HepG2 (cell line): ENCODE measurements around the gene HNRNPUL2. TPM values are rescaled to one million over a fixed set of nuclear protein-coding genes. Genes with fewer than 3 reads are reported as not detected.

Experiments used
- CAMTA2 ChIP-seq: sonication (generic); formaldehyde crosslinking; IDR thresholded peaks from 2 replicates; pipeline ENCODE4 v1.4.0; 2020; ENCODE audit warnings: mild to moderate bottlenecking, missing genetic modification reagents, borderline replicate concordance
- FOXM1 ChIP-seq: sonication (generic); formaldehyde crosslinking; IDR thresholded peaks from 2 replicates; pipeline ENCODE4 v1.5.0; 2020; ENCODE audit warnings: missing genetic modification reagents
- PITX1 ChIP-seq: sonication (generic); formaldehyde crosslinking; IDR thresholded peaks from 2 replicates; pipeline ENCODE4 v1.5.1; 2020; ENCODE audit warnings: mild to moderate bottlenecking, missing genetic modification reagents
- RFX5 ChIP-seq: IDR thresholded peaks from 2 replicates; pipeline ENCODE4 v1.6.1; 2011; ENCODE audit warnings: low read depth, low read length, improper control_type of control experiment
- RXRA ChIP-seq: sonication (generic); formaldehyde crosslinking; IDR thresholded peaks from 2 replicates; pipeline ENCODE4 v1.5.1; 2020; ENCODE audit warnings: missing genetic modification reagents
- SNAPC4 ChIP-seq: sonication (generic); formaldehyde crosslinking; IDR thresholded peaks from 2 replicates; pipeline ENCODE4 v1.4.0; 2020; ENCODE audit warnings: mild to moderate bottlenecking, missing genetic modification reagents
- SOX6 ChIP-seq, 2 experiments: fragments of 450-650 bp in 1 of 2; sonication (generic) in 1 of 2; formaldehyde crosslinking in 1 of 2; IDR thresholded peaks; 2 replicates each; pipeline versions ENCODE4 v1.4.0 to v1.6.1; 2017 to 2020; ENCODE audit warnings: antibody characterized with exemption in 1 of 2, mild to moderate bottlenecking in 1 of 2, missing genetic modification reagents in 1 of 2
- ZNF160 ChIP-seq: sonication (generic); formaldehyde crosslinking; IDR thresholded peaks from 2 replicates; pipeline ENCODE4 v1.8.0; 2022; ENCODE audit warnings: mild to moderate bottlenecking, inconsistent platforms, missing genetic modification reagents
- ZNF639 ChIP-seq: conservative IDR thresholded peaks from 2 replicates; pipeline ENCODE4 v1.6.1; 2018; ENCODE audit warnings: missing genetic modification reagents
- ZNF879 ChIP-seq: sonication (generic); formaldehyde crosslinking; IDR thresholded peaks from 2 replicates; pipeline ENCODE4 v1.8.1; 2023; ENCODE audit warnings: missing genetic modification reagents
- polyA plus RNA-seq, 8 experiments: library from polyadenylated mRNA; depleted of rRNA in 3 of 8; stranded (reverse) in 7 of 8; unstranded in 1 of 8; fragments of >200 nt; fragmentation: Illumina TruSeq in 4 of 8; extraction: Trizol in 4 of 8; gene quantifications; 2 replicates each; pipeline versions ENCODE4 v1.2.1 to v1.2.3, GENCODE V29; 2011 to 2016; ENCODE audit warnings: low read depth in 4 of 8, missing spikeins in 1 of 8, mixed read lengths in 1 of 8; ENCODE audit not compliant: insufficient read depth in 1 of 8
- total RNA-seq, 5 experiments: library from RNA; depleted of rRNA; stranded (reverse); fragments of >200 nt; fragmentation: Illumina TruSeq; extraction: Trizol; gene quantifications; 2 replicates each; pipeline ENCODE4 v1.2.3, GENCODE V29; 2016; ENCODE audit warnings: low read depth in 1 of 5
- TF ChIP-seq, protein P1 (sequence below): sonication (generic); formaldehyde crosslinking; IDR thresholded peaks from 2 replicates; pipeline ENCODE4 v1.5.0; 2020; ENCODE audit warnings: mild to moderate bottlenecking, missing genetic modification reagents

HNRNPUL2 gene
- total and polyA plus RNA-seq, 2 of the 13 experiments (the other 11 are each of a cell fraction or from before 2014, with no cell fraction given), result 8.4 to 9.6 TPM

GRCh38 chr11:62715150-62716130 is 11.8 kb downstream of the HNRNPUL2 start (continued):
- TF ChIP-seq SNAPC4 (CRISPR knock-in tag) (no peak), PITX1 (CRISPR knock-in tag) (no peak), SOX6 (IDR thresholded peaks at IDR 0.05) (no peak), SOX6 (CRISPR knock-in tag; IDR thresholded peaks at IDR 0.05) (no peak), ZNF639 (CRISPR knock-in tag) (no peak), RXRA (CRISPR knock-in tag) (no peak), ZNF879 (CRISPR knock-in tag) (no peak), ZNF160 (no peak), CAMTA2 (CRISPR knock-in tag) (no peak), RFX5 (no peak), FOXM1 (CRISPR knock-in tag) (no peak)
- TF ChIP-seq, protein P1, sequence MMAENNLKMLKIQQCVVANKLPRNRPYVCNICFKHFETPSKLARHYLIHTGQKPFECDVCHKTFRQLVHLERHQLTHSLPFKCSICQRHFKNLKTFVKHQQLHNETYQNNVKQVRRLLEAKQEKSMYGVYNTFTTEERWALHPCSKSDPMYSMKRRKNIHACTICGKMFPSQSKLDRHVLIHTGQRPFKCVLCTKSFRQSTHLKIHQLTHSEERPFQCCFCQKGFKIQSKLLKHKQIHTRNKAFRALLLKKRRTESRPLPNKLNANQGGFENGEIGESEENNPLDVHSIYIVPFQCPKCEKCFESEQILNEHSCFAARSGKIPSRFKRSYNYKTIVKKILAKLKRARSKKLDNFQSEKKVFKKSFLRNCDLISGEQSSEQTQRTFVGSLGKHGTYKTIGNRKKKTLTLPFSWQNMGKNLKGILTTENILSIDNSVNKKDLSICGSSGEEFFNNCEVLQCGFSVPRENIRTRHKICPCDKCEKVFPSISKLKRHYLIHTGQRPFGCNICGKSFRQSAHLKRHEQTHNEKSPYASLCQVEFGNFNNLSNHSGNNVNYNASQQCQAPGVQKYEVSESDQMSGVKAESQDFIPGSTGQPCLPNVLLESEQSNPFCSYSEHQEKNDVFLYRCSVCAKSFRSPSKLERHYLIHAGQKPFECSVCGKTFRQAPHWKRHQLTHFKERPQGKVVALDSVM, result no peak
